Right atrium auricular region (tissue), 2 donors: ENCODE data around the gene HDAC9. TPM values are rescaled to one million over a fixed set of nuclear protein-coding genes. Genes with fewer than 3 reads are reported as not detected.

Experiments
- DNase-seq: peaks from one replicate; pipeline ENCODE4 v3.0.0-alpha.2; 2019; ENCODE audit warnings: low spot score
- H3K27ac ChIP-seq, 2 donors: fragments of 200-600 bp; sonication (generic); 1 replicate in 1 of 2; 2 replicates in 1 of 2; pipeline ENCODE4 v1.5.1; 2016 to 2019
- H3K27me3 ChIP-seq, 2 donors: fragments of 200-600 bp; sonication (generic); one replicate each; pipeline versions ENCODE4 v1.5.1 to v1.6.0; 2017 to 2019
- H3K36me3 ChIP-seq: fragments of 200-600 bp; sonication (generic); one replicate; pipeline ENCODE4 v1.5.1; 2016
- H3K4me1 ChIP-seq, 2 donors: fragments of 200-600 bp; sonication (generic); one replicate each; pipeline versions ENCODE4 v1.5.1 to v1.6.0; 2017 to 2019
- H3K4me3 ChIP-seq, 2 donors: fragments of 200-600 bp; sonication (generic); 1 replicate in 1 of 2; 2 replicates in 1 of 2; pipeline ENCODE4 v1.5.1; 2017 to 2019; ENCODE audit warnings: mild to moderate bottlenecking in 1 of 2, moderate library complexity in 1 of 2
- H3K9me3 ChIP-seq, 2 donors: fragments of 200-600 bp; sonication (generic); one replicate each; pipeline ENCODE4 v1.5.1; 2019
- CTCF ChIP-seq, 2 donors: fragments of 200-600 bp; sonication (generic); IDR thresholded peaks; one replicate each; pipeline ENCODE4 v1.5.1; 2019; ENCODE audit warnings: antibody characterized with exemption in 2 of 2
- total RNA-seq, 2 donors: library from RNA; depleted of rRNA; stranded (reverse); fragments of >200 nt; gene quantifications; one replicate each; pipeline ENCODE4 v1.1.0, GENCODE V29; 2016

The HDAC9 gene
- total RNA-seq, 2 donors from 2014 or later, result 16.6 to 28.0 TPM

- H3K9me3 ChIP-seq, result no peaks in the 10 kb centered on the region
- no peak overlapping the region for H3K4me3 ChIP-seq
- DNase-seq, result no peak
- H3K27ac ChIP-seq, result no peak overlapping the region
- no peaks in the 10 kb centered on the region for H3K4me1 ChIP-seq
- no peaks in the 10 kb centered on the region for H3K27me3 ChIP-seq
- TF ChIP-seq CTCF (IDR thresholded peaks at IDR 0.05), result no peak
- H3K36me3 ChIP-seq, result no peaks in the 10 kb centered on the region
Measured at GRCh38 chr7:18614841-18615240, 119.3 kb downstream of the HDAC9 start.

GRCh38 chr7:18619311-18619710, 123.8 kb downstream of the HDAC9 start:
- H3K4me1 ChIP-seq, result no peaks in the 10 kb centered on the region
- peaks cover 5% of the 10 kb centered on the region for H3K36me3 ChIP-seq
- H3K27me3 ChIP-seq, result no peaks in the 10 kb centered on the region
- TF ChIP-seq CTCF (IDR thresholded peaks at IDR 0.05), result no peak
- no peak overlapping the region for H3K27ac ChIP-seq
- no peaks in the 10 kb centered on the region for H3K9me3 ChIP-seq
- no peak for DNase-seq
- H3K4me3 ChIP-seq, result no peak overlapping the region

GRCh38 chr7:18623389-18623788, 127.8 kb downstream of the HDAC9 start:
- no peak for TF ChIP-seq CTCF (IDR thresholded peaks at IDR 0.05)
- Histone ChIP-seq H3K4me1 (no peaks in the 10 kb centered on the region), H3K4me3 (no peak overlapping the region), H3K27me3 (no peaks in the 10 kb centered on the region), H3K27ac (no peak overlapping the region), H3K9me3 (no peaks in the 10 kb centered on the region), H3K36me3 (peaks cover 5% of the 10 kb centered on the region)
- DNase-seq, result no peak

GRCh38 chr7:18624459-18624858, 128.9 kb downstream of the HDAC9 start:
- H3K4me3 ChIP-seq, result no peak overlapping the region
- peaks cover 5% of the 10 kb centered on the region for H3K36me3 ChIP-seq
- no peak for DNase-seq
- H3K4me1 ChIP-seq, result no peaks in the 10 kb centered on the region
- H3K9me3 ChIP-seq, result no peaks in the 10 kb centered on the region
- H3K27me3 ChIP-seq, result no peaks in the 10 kb centered on the region
- TF ChIP-seq CTCF (IDR thresholded peaks at IDR 0.05), result no peak
- H3K27ac ChIP-seq, result no peak overlapping the region

- Histone ChIP-seq H3K36me3 (peaks cover 5% of the 10 kb centered on the region), H3K4me3 (no peak overlapping the region), H3K9me3 (no peaks in the 10 kb centered on the region), H3K27ac (no peak overlapping the region), H3K4me1 (no peaks in the 10 kb centered on the region), H3K27me3 (no peaks in the 10 kb centered on the region)
- no peak for DNase-seq
- no peak for TF ChIP-seq CTCF (IDR thresholded peaks at IDR 0.05)
Measured at GRCh38 chr7:18626086-18626485, 130.5 kb downstream of the HDAC9 start.

GRCh38 chr7:18626717-18627116, 131.2 kb downstream of the HDAC9 start:
- no peak overlapping the region for H3K4me3 ChIP-seq
- H3K9me3 ChIP-seq, result no peaks in the 10 kb centered on the region
- no peaks in the 10 kb centered on the region for H3K4me1 ChIP-seq
- H3K27ac ChIP-seq, result no peak overlapping the region
- H3K27me3 ChIP-seq, result no peaks in the 10 kb centered on the region
- peaks cover 5% of the 10 kb centered on the region for H3K36me3 ChIP-seq
- TF ChIP-seq CTCF (IDR thresholded peaks at IDR 0.05), result no peak
- DNase-seq, result no peak
